LNCaP clone FGC (cell line): ENCODE measurements around the gene TNFRSF4.

Source experiments
- DNase-seq: peaks from one replicate; pipeline ENCODE4 v3.0.0-alpha.2; 2011; ENCODE audit warnings: low read depth
- H3K4me3 ChIP-seq: 2 replicates; pipeline ENCODE4 v1.5.1; 2011; ENCODE audit warnings: mild to moderate bottlenecking, low read depth, low read length, control low read depth
- CTCF ChIP-seq: IDR thresholded peaks from 2 replicates; pipeline ENCODE4 v1.5.1; 2012; ENCODE audit warnings: mild to moderate bottlenecking; ENCODE audit not compliant: control insufficient read depth, insufficient read depth; ENCODE audit errors: extremely low read depth

Gene TNFRSF4

GRCh38 chr1:1259119-1259488 is 45.2 kb upstream of the TNFRSF4 start:
- DNase-seq: no peak

GRCh38 chr1:1256956-1257871 is 43.3 kb upstream of the TNFRSF4 start:
- H3K4me3 ChIP-seq: no peak overlapping the region
- DNase-seq: no peak
- no peak for TF ChIP-seq CTCF

More at GRCh38 chr1:1259119-1259488, 45.2 kb upstream of the TNFRSF4 start:
- no peak for TF ChIP-seq CTCF
- H3K4me3 ChIP-seq: no peak overlapping the region

GRCh38 chr1:1255611-1256010 is 41.7 kb upstream of the TNFRSF4 start:
- no peak for DNase-seq
- no peak for TF ChIP-seq CTCF
- no peak overlapping the region for H3K4me3 ChIP-seq

- TF ChIP-seq CTCF: no peak
- no peak for DNase-seq
- no peak overlapping the region for H3K4me3 ChIP-seq
These were observed 41.1 kb upstream of the TNFRSF4 start for GRCh38 chr1:1255078-1255477.

GRCh38 chr1:1254667-1254998 is 40.7 kb upstream of the TNFRSF4 start:
- no peak for DNase-seq
- no peak overlapping the region for H3K4me3 ChIP-seq
- no peak for TF ChIP-seq CTCF

- no peak for DNase-seq
- TF ChIP-seq CTCF: no peak
- no peak overlapping the region for H3K4me3 ChIP-seq
These were observed 40.2 kb upstream of the TNFRSF4 start for GRCh38 chr1:1253972-1254666.

- no peak overlapping the region for H3K4me3 ChIP-seq
- TF ChIP-seq CTCF: no peak
- no peak for DNase-seq
These were observed 39.4 kb upstream of the TNFRSF4 start for GRCh38 chr1:1253314-1253713.
